Fibroblast of lung (primary cell): Measurements from ENCODE around the gene TASOR. TPM values are rescaled to one million over a fixed set of nuclear protein-coding genes. Genes with fewer than 3 reads are reported as not detected.

Experiments used
- DNase-seq, 2 donors: peaks; one replicate each; pipeline versions ENCODE4 v3.0.0 to v3.0.0-alpha.2; 2010; ENCODE audit warnings: low read depth in 2 of 2
- H2AFZ ChIP-seq: 2 replicates; pipeline ENCODE4 v1.5.1; 2012; ENCODE audit warnings: low read length, control low read depth, inconsistent platforms
- H3K27ac ChIP-seq: 2 replicates; pipeline ENCODE4 v1.5.1; 2011; ENCODE audit warnings: low read length, control low read depth; ENCODE audit not compliant: insufficient read depth
- H3K27me3 ChIP-seq: 2 replicates; pipeline ENCODE4 v1.5.1; 2011; ENCODE audit warnings: mild to moderate bottlenecking, low read length; ENCODE audit not compliant: control insufficient read depth, insufficient read depth
- H3K36me3 ChIP-seq: 2 replicates; pipeline ENCODE4 v1.5.1; 2011; ENCODE audit warnings: low read length; ENCODE audit not compliant: control insufficient read depth, insufficient read depth
- H3K4me1 ChIP-seq: 2 replicates; pipeline ENCODE4 v1.5.1; 2011; ENCODE audit warnings: low read length; ENCODE audit not compliant: control insufficient read depth, insufficient read depth; ENCODE audit errors: extremely low read depth
- H3K4me2 ChIP-seq: 2 replicates; pipeline ENCODE4 v1.5.1; 2011; ENCODE audit warnings: low read length, control low read depth; ENCODE audit not compliant: insufficient read depth; ENCODE audit errors: extremely low read depth
- H3K4me3 ChIP-seq, 4 experiments: fragments of 200-600 bp in 1 of 4; sonication (generic) in 1 of 4; replicated peaks in 1 of 4; 2 replicates each; pipeline ENCODE4 v1.5.1; 2011 to 2016; ENCODE audit warnings: low read length in 4 of 4, low read depth in 3 of 4, mild to moderate bottlenecking in 3 of 4, control low read depth in 2 of 4, inconsistent platforms in 1 of 4, mixed read lengths in 1 of 4; ENCODE audit not compliant: insufficient read depth in 1 of 4; ENCODE audit errors: control extremely low read depth in 1 of 4
- H3K79me2 ChIP-seq: 2 replicates; pipeline ENCODE4 v1.5.1; 2012; ENCODE audit warnings: mild to moderate bottlenecking, low read length, inconsistent platforms; ENCODE audit not compliant: control insufficient read depth, insufficient read depth
- H3K9ac ChIP-seq: 2 replicates; pipeline ENCODE4 v1.5.1; 2011; ENCODE audit warnings: mild to moderate bottlenecking, low read length, control low read depth; ENCODE audit not compliant: insufficient read depth
- H3K9me3 ChIP-seq: 2 replicates; pipeline ENCODE4 v1.5.1; 2012; ENCODE audit warnings: low read depth, low read length; ENCODE audit not compliant: control insufficient read depth, insufficient read depth
- H4K20me1 ChIP-seq: 2 replicates; pipeline ENCODE4 v1.5.1; 2011; ENCODE audit warnings: low read length; ENCODE audit not compliant: control insufficient read depth, insufficient read depth; ENCODE audit errors: extremely low read depth
- CTCF ChIP-seq, 2 donors: IDR thresholded peaks in 1 of 2; conservative IDR thresholded peaks in 1 of 2; 1 replicate in 1 of 2; 2 replicates in 1 of 2; pipeline ENCODE4 v1.5.1; 2011 to 2012; ENCODE audit warnings: low read length in 2 of 2, control low read depth in 1 of 2, inconsistent platforms in 1 of 2, low read depth in 1 of 2, mild to moderate bottlenecking in 1 of 2
- EZH2 ChIP-seq: IDR thresholded peaks from 2 replicates; pipeline ENCODE4 v1.5.1; 2012; ENCODE audit warnings: low read length, control low read depth, mild to moderate bottlenecking; ENCODE audit errors: missing control alignments
- polyA plus RNA-seq, 2 donors: library from polyadenylated mRNA; depleted of rRNA in 1 of 2; stranded (reverse) in 1 of 2; unstranded in 1 of 2; fragments of >200 nt; gene quantifications; 2 replicates each; pipeline ENCODE4 v1.2.1, GENCODE V29; 2011 to 2012; ENCODE audit warnings: missing spikeins in 1 of 2
- total RNA-seq: library from RNA; depleted of rRNA; stranded (reverse); fragments of >200 nt; gene quantifications from 2 replicates; pipeline ENCODE4 v1.2.1, GENCODE V29; 2014

The TASOR gene
- total and polyA plus RNA-seq, 2 donors (not counting 1 experiment from before 2014, with no cell fraction given): 37.0 to 112 TPM

- TF ChIP-seq EZH2 (no peak), CTCF (conservative IDR thresholded peaks at IDR 0.05 in 1 of 2, IDR thresholded peaks at IDR 0.05 in 1 of 2; ENCODE audit: low read depth in 1 of 2, low read length in 2 of 2) (no peak)
- Histone ChIP-seq H3K9me3 (no peaks in the 10 kb centered on the region), H3K27me3 (no peaks in the 10 kb centered on the region), H2AFZ (no peak overlapping the region), H3K79me2 (no peaks in the 10 kb centered on the region), H3K36me3 (peaks cover 5% of the 10 kb centered on the region), H3K27ac (no peak overlapping the region), H3K4me1 (no peaks in the 10 kb centered on the region), H3K4me3 (no peak overlapping the region), H4K20me1 (no peaks in the 10 kb centered on the region), H3K4me2 (no peak overlapping the region), H3K9ac (no peak overlapping the region)
- DNase-seq: no peak
Measured at GRCh38 chr3:56667973-56668579, 15.0 kb downstream of the TASOR start.

GRCh38 chr3:56664823-56665222, 18.2 kb downstream of the TASOR start:
- Histone ChIP-seq H3K9ac (no peak overlapping the region), H3K9me3 (no peaks in the 10 kb centered on the region), H3K4me2 (no peak overlapping the region), H3K27me3 (no peaks in the 10 kb centered on the region), H2AFZ (no peak overlapping the region), H3K79me2 (no peaks in the 10 kb centered on the region), H4K20me1 (no peaks in the 10 kb centered on the region), H3K36me3 (peaks cover 7% of the 10 kb centered on the region), H3K4me3 (no peak overlapping the region), H3K4me1 (no peaks in the 10 kb centered on the region), H3K27ac (no peak overlapping the region)
- TF ChIP-seq EZH2 (no peak), CTCF (conservative IDR thresholded peaks at IDR 0.05 in 1 of 2, IDR thresholded peaks at IDR 0.05 in 1 of 2; ENCODE audit: low read depth in 1 of 2, low read length in 2 of 2) (no peak)
- no peak for DNase-seq

GRCh38 chr3:56655709-56656108, 27.4 kb downstream of the TASOR start:
- no peak overlapping the region for H3K27ac ChIP-seq
- DNase-seq: no peak
- H3K4me2 ChIP-seq: no peak overlapping the region
- H3K4me1 ChIP-seq: no peaks in the 10 kb centered on the region
- H3K36me3 ChIP-seq: peaks cover 2% of the 10 kb centered on the region
- H3K9me3 ChIP-seq: no peaks in the 10 kb centered on the region
- H3K79me2 ChIP-seq: peaks cover 4% of the 10 kb centered on the region
- H3K9ac ChIP-seq: no peak overlapping the region
- TF ChIP-seq CTCF (conservative IDR thresholded peaks at IDR 0.05 in 1 of 2, IDR thresholded peaks at IDR 0.05 in 1 of 2; ENCODE audit: low read depth in 1 of 2, low read length in 2 of 2) (no peak), EZH2 (no peak)
- H2AFZ ChIP-seq: no peak overlapping the region
- no peaks in the 10 kb centered on the region for H3K27me3 ChIP-seq
- H4K20me1 ChIP-seq: no peaks in the 10 kb centered on the region
- H3K4me3 ChIP-seq: no peak overlapping the region
